BE2C (cell line): ENCODE data around the gene SLC47A2.
A peak's percentile ranks its signal among the peaks of the same experiment; 100 is the strongest.

Experiments used
- DNase-seq: peaks from one replicate; pipeline ENCODE4 v3.0.0-alpha.2; 2020
- H3K27me3 ChIP-seq: fragments of 250-450 bp; sonication (Bioruptor Pico); 2 replicates; pipeline ENCODE4 v1.5.1; 2020; ENCODE audit warnings: mild to moderate bottlenecking
- H3K36me3 ChIP-seq: fragments of 250-450 bp; sonication (Bioruptor Pico); 2 replicates; pipeline ENCODE4 v1.5.1; 2020; ENCODE audit warnings: mild to moderate bottlenecking
- H3K4me1 ChIP-seq: fragments of 250-450 bp; sonication (Bioruptor Pico); 2 replicates; pipeline ENCODE4 v1.5.1; 2020
- H3K4me3 ChIP-seq: 2 replicates; pipeline ENCODE4 v1.5.1; 2011; ENCODE audit warnings: low read depth, low read length
- H3K9me3 ChIP-seq: fragments of 250-450 bp; sonication (Bioruptor Pico); 2 replicates; pipeline ENCODE4 v1.5.1; 2020
- TF ChIP-seq, protein P1 (sequence below): IDR thresholded peaks from 2 replicates; pipeline ENCODE4 v1.5.1; 2012; ENCODE audit warnings: mild to moderate bottlenecking, low read depth, low read length

Gene SLC47A2

GRCh38 chr17:19748807-19749193, 32.4 kb upstream of the SLC47A2 start:
- H3K27me3 ChIP-seq = no peaks in the 10 kb centered on the region
- no peak for DNase-seq
- H3K36me3 ChIP-seq = no peaks in the 10 kb centered on the region
- TF ChIP-seq, protein P1, sequence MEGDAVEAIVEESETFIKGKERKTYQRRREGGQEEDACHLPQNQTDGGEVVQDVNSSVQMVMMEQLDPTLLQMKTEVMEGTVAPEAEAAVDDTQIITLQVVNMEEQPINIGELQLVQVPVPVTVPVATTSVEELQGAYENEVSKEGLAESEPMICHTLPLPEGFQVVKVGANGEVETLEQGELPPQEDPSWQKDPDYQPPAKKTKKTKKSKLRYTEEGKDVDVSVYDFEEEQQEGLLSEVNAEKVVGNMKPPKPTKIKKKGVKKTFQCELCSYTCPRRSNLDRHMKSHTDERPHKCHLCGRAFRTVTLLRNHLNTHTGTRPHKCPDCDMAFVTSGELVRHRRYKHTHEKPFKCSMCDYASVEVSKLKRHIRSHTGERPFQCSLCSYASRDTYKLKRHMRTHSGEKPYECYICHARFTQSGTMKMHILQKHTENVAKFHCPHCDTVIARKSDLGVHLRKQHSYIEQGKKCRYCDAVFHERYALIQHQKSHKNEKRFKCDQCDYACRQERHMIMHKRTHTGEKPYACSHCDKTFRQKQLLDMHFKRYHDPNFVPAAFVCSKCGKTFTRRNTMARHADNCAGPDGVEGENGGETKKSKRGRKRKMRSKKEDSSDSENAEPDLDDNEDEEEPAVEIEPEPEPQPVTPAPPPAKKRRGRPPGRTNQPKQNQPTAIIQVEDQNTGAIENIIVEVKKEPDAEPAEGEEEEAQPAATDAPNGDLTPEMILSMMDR = no peak
- no peak overlapping the region for H3K4me3 ChIP-seq
- no peaks in the 10 kb centered on the region for H3K9me3 ChIP-seq
- no peaks in the 10 kb centered on the region for H3K4me1 ChIP-seq

- Histone ChIP-seq H3K4me3 (no peak within 1 kb of the TSS), H3K36me3 (no peaks in the 10 kb centered on the region), H3K27me3 (no peaks in the 10 kb centered on the region), H3K9me3 (no peaks in the 10 kb centered on the region), H3K4me1 (no peaks in the 10 kb centered on the region)
- TF ChIP-seq, protein P1 = no peak
- DNase-seq = no peak
These were observed 31.7 kb upstream of the SLC47A2 start, which contains the start of gene ALDH3A1 for GRCh38 chr17:19747829-19748806. Gene ALDH3A1 (minus strand): TSS chr17:19748298. CDS start chr17:19745129, 3,169 bp downstream.

DNA sequence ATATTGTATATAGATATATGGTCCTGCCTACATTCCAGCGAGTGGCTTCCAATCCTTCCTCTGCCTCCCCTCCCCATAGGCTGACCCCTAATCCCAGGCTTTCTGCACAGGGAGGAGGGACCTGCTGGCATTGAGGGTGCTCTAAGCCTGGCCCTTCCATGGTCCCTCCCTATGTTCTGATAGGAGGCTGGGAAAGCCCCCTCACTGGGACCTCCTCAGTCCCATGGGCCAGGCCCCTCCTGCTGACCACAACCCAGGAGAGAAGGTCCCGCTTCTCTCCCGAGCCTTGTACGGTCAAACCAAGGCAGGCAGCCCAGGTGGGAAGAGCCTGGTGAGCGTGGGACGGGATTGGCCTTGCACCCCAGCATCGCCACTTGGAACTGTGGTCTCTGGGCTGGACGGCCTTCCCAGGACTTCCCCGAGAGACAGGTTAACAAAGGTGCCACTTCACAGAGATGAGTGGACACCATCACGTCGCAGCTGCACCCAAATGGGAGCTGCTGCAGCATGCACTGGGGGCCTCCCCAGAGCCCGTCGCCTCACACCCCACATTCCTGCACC, 30.9 kb upstream of the SLC47A2 start:
- H3K4me1 ChIP-seq = no peaks in the 10 kb centered on the region
- no peak for DNase-seq
- no peaks in the 10 kb centered on the region for H3K9me3 ChIP-seq
- TF ChIP-seq, protein P1 = no peak
- no peak overlapping the region for H3K4me3 ChIP-seq
- no peaks in the 10 kb centered on the region for H3K27me3 ChIP-seq
- H3K36me3 ChIP-seq = no peaks in the 10 kb centered on the region

DNA sequence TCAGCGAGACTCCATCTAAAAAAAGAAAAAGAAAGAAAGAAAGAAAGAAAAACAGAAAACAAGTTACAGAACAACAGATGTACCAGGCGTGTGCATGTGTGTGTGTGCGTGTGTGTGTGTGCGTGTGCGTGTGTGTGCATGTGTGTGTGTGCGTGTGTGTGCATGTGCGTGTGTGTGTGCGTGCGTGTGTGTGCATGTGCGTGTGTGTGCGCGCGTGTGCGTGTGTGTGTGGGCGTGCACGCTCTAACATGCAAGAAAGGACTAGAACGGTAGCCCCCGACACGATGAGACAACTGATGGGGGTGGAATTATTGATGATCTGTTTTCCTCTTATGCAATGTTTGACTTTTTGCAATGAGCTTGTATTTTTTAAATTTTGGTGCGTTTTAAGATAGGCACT, 30.1 kb upstream of the SLC47A2 start:
- no peaks in the 10 kb centered on the region for H3K9me3 ChIP-seq
- H3K4me1 ChIP-seq = no peaks in the 10 kb centered on the region
- TF ChIP-seq, protein P1 = no peak
- DNase-seq = no peak
- no peaks in the 10 kb centered on the region for H3K27me3 ChIP-seq
- no peak overlapping the region for H3K4me3 ChIP-seq
- no peaks in the 10 kb centered on the region for H3K36me3 ChIP-seq

DNA sequence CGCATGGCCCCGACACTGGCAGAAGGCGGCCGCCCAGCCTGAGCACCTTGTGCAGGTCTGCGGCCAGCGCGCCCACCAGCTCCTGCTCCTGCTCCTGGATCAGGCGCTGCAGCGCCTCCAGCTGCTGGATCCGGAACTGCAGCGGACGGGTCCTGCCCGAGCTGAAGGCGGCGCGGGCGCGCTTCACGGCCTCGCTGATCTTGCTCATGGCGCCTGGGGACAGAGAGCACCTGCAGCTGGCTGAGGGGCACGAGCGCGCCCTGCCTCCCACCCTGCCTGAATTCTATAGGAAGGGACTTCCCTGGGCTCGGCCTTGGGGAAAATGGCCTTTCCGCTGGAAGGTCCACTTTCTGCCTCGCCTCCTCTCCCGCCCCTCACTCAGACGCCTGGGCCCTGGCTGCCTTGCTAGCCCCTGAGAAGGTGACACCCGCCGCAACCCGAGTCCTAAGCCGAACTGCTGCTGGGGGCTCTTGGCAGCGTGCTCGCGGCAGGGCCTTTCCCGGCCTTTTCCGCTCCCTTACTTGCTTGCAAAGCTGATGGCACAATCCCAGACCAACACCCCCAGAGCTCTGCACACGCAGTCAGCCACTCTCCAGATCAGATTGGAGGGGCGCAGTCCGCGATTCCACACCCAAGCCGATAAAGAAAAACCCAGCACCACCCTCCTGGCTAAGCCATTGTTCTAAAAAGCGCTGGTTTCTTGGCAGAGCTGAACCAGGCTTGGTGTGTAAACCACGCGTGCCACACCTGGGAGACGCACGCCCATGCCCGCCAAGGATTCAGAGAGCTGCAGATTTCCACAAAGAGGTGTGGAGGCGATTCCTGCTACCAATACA, 28.8 kb upstream of the SLC47A2 start:
- H3K4me1 ChIP-seq = no peaks in the 10 kb centered on the region
- H3K9me3 ChIP-seq = no peaks in the 10 kb centered on the region
- TF ChIP-seq, protein P1 = peak; percentile 59
- H3K27me3 ChIP-seq = no peaks in the 10 kb centered on the region
- DNase-seq = peak; percentile 87
- no peaks in the 10 kb centered on the region for H3K36me3 ChIP-seq
- no peak overlapping the region for H3K4me3 ChIP-seq
